Activated T-helper 1 cell treated with anti-CD3 and anti-CD28 coated beads, Interleukin-12 subunit alpha, Interleukin-12 subunit beta, Interleukin-2, Interleukin-4 antibody, amounts not matched to agents 30 ng/mL and 10 ng/mL and 1 ng/mL, durations not matched to agents 14 hours and 24 hours and 36 hours (primary cell): ENCODE data around the gene ZNF618. TPM values are rescaled to one million over a fixed set of nuclear protein-coding genes. Genes with fewer than 3 reads are reported as not detected.

Experiments
- DNase-seq: peaks from one replicate; pipeline ENCODE4 v3.0.0; 2021; ENCODE audit warnings: low spot score
- H3K27ac Mint-ChIP-seq: one replicate; pipeline ENCODE4 v1.8.0; 2021; ENCODE audit warnings: mild to moderate bottlenecking, mixed read lengths
- H3K27me3 Mint-ChIP-seq: one replicate; pipeline ENCODE4 v1.8.0; 2022; ENCODE audit warnings: mild to moderate bottlenecking, moderate library complexity, mixed read lengths; ENCODE audit not compliant: insufficient read depth
- H3K36me3 Mint-ChIP-seq: one replicate; pipeline ENCODE4 v1.8.0; 2021; ENCODE audit warnings: low read depth, mixed read lengths
- H3K4me1 Mint-ChIP-seq: one replicate; pipeline ENCODE4 v1.8.0; 2021; ENCODE audit warnings: low read depth, mixed read lengths
- H3K4me3 Mint-ChIP-seq: one replicate; pipeline ENCODE4 v1.8.0; 2021; ENCODE audit warnings: mild to moderate bottlenecking, moderate library complexity, mixed read lengths
- H3K9me3 Mint-ChIP-seq: one replicate; pipeline ENCODE4 v1.8.0; 2021; ENCODE audit warnings: mixed read lengths
- intact Hi-C: fragments of 100-400 bp; cut with micrococcal nuclease; formaldehyde crosslinking; loops from one replicate; pipeline ENCODE4 v1.15.1; 2024
- total RNA-seq: library from RNA; stranded (reverse); gene quantifications from 2 replicates; pipeline ENCODE4 v1.2.3, GENCODE V29; 2022

Gene ZNF618
- total RNA-seq, 1 donor from 2014 or later: 0.16 TPM

DNA sequence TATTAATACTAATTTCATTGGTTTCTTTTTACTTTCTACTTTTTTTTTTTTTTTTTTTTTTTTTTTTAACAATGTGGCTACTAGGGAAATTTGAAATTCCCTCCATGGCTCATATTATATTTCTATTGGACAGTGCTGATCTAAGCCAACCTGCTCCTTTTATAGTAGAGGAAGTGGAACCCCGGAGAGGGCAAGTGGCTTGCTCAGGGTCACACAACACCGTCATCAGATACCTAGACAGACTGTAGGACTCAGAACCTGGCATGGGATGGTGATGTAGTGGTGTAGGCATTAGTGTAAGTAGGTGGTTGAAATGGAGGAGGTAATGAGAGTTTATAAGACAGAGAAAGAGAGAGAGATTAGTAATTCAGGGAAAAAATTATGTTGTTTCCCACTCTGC is 10.8 kb downstream of the ZNF618 start:
- Mint-ChIP-seq H3K9me3 (peaks cover 10% of the 10 kb centered on the region), H3K4me1 (peaks cover 22% of the 10 kb centered on the region), H3K4me3 (no peak overlapping the region), H3K27me3 (peaks cover 8% of the 10 kb centered on the region), H3K36me3 (no peaks in the 10 kb centered on the region), H3K27ac (no peak overlapping the region)
- DNase-seq: no peak
- intact Hi-C loops: no loop called here

DNA sequence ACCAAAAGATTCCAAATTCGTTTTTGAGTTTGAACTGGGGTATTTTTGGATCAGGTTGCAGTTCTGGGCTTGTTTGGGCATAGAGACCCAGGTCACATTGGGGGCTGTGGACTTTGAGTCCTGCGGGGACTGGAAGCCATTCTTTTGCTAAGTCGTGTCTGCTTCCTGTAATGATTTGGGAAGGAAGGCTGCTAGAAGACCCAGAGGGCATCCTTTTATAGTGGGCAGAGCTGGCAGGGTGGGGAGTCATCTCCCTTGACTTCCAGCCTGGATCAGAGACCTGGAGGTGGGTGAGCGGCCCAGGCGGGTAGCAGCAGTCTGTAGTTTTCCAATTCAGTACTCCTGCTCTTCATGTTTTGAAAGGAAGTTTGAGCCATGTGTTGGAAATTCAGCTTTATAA is 11.3 kb downstream of the ZNF618 start:
- intact Hi-C loops: no loop called here
- Mint-ChIP-seq H3K9me3 (peaks cover 10% of the 10 kb centered on the region), H3K4me3 (no peak overlapping the region), H3K4me1 (peaks cover 22% of the 10 kb centered on the region), H3K27me3 (peaks cover 8% of the 10 kb centered on the region), H3K36me3 (no peaks in the 10 kb centered on the region), H3K27ac (no peak overlapping the region)
- DNase-seq: no peak

DNA sequence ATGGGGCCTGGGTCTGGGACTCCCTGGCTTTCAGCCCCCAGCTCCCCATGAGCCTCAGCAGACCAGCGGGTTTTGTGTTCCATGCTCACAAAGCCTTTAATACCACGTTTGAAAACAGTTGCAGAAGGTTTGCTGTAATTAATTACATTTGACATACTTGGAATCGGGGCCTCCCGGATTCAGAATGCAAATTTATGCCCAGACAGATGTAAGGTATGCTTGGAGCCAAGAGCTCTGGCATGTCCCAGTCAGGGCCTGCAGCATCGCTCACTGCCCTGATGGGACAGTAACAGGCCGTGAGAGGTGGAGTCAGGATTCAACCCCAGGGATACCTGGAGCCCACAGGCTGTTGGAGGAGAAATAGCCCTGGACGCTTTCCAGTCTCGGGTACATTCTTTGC is 12.2 kb downstream of the ZNF618 start:
- Mint-ChIP-seq H3K27me3 (peaks cover 4% of the 10 kb centered on the region), H3K36me3 (no peaks in the 10 kb centered on the region), H3K9me3 (peaks cover 10% of the 10 kb centered on the region), H3K27ac (no peak overlapping the region), H3K4me1 (peaks cover 22% of the 10 kb centered on the region), H3K4me3 (no peak overlapping the region)
- intact Hi-C loops: no loop called here
- no peak for DNase-seq

DNA sequence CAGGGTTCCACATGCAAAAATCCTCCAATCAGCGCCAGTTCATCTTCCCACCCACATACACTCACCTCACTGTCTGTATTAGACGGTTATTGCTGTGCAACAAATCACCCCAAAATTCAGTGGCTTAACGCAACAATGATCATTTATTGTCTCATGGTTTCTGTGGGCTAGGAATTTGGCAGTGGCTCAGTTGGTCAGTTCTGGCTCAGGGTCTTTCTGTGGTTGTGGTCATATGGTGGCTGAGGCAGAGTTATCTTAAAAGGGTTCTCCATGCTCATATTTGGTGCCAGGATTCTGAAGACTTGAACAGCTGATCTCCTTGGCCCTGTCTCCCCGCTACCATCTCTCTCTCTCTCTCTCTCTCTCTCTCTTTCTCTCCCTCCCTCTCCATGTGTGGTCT is 12.9 kb downstream of the ZNF618 start:
- no peak for DNase-seq
- Mint-ChIP-seq H3K36me3 (no peaks in the 10 kb centered on the region), H3K4me3 (no peak overlapping the region), H3K27ac (no peak overlapping the region), H3K27me3 (peaks cover 4% of the 10 kb centered on the region), H3K9me3 (peaks cover 10% of the 10 kb centered on the region), H3K4me1 (peaks cover 22% of the 10 kb centered on the region)
- intact Hi-C loops: no loop called here

DNA sequence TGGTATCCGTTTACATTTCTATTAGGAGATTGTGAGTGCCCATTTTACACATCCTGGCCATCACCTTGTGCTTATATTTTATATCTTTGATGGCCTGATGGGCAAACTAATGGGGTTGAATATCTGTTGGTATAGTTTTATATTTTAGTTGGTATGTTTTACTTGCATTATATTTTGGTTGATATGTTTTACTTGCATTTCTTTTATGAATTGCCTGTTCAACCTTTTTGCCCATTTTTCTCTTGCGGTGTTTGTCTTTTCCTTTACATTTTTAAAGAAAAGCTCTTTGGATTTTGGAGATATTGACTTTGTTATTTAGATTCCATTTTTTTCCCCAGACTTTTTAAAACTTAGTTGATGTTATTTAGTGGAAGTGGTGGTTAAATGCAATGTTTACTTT is 14.6 kb downstream of the ZNF618 start:
- intact Hi-C loops: no loop called here
- peaks cover 6% of the 10 kb centered on the region for H3K27me3 Mint-ChIP-seq
- peaks cover 17% of the 10 kb centered on the region for H3K4me1 Mint-ChIP-seq
- no peaks in the 10 kb centered on the region for H3K36me3 Mint-ChIP-seq
- no peak for DNase-seq
- H3K9me3 Mint-ChIP-seq: peaks cover 10% of the 10 kb centered on the region
- no peak overlapping the region for H3K4me3 Mint-ChIP-seq
- H3K27ac Mint-ChIP-seq: no peak overlapping the region

DNA sequence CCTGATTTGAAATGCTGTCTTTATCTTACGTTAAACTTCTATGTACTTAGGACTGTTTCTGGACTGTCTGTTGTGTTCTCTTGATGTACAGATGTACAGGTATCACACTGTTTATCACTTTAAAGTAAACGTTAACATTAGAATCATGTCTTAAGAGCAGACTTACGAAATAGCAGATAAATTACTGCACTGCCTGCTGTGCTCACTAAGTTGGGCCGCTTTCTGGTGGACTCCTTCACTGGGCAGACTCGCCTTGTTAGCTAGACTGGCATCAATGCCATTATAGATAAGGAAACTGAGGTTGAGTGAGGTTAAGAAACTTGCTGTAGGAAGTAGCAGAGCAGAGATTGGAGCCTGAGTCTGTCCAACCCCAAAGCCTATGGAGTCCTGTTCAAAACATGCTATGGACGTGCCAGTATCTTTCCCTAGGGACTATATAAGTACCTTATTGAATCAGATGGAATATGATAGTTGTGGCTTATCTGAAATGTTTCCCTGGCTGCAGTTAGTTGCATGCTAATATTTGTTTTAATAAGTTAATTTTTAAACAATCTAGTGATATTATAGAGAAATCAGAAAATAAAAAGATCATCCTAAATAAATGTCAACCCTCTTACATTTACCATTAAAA is 16.9 kb downstream of the ZNF618 start:
- no peaks in the 10 kb centered on the region for H3K4me1 Mint-ChIP-seq
- no peak overlapping the region for H3K27ac Mint-ChIP-seq
- no peaks in the 10 kb centered on the region for H3K36me3 Mint-ChIP-seq
- H3K27me3 Mint-ChIP-seq: peaks cover 11% of the 10 kb centered on the region
- peaks cover 10% of the 10 kb centered on the region for H3K9me3 Mint-ChIP-seq
- DNase-seq: no peak
- no peak overlapping the region for H3K4me3 Mint-ChIP-seq
- intact Hi-C loops: no loop called here

DNA sequence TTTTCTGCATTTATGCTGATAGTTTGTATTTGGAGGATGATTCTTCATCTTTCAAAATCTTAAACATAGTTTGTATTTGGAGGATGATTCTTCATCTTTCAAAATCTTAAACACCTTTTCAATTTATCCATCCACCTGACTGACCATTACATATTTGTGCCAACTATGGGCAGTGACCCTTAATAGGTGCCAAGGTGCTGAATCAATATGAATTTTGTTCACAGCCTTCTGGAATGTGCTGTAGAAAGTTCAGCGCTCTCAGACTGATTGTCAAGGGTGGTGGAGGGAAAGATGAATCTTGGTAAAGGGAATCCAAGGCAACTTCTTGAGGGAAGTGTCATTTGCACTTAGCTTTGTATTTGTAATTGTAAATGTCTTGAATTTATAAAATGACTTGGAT is 18.1 kb downstream of the ZNF618 start:
- no peak overlapping the region for H3K27ac Mint-ChIP-seq
- intact Hi-C loops: no loop called here
- peaks cover 10% of the 10 kb centered on the region for H3K9me3 Mint-ChIP-seq

DNA sequence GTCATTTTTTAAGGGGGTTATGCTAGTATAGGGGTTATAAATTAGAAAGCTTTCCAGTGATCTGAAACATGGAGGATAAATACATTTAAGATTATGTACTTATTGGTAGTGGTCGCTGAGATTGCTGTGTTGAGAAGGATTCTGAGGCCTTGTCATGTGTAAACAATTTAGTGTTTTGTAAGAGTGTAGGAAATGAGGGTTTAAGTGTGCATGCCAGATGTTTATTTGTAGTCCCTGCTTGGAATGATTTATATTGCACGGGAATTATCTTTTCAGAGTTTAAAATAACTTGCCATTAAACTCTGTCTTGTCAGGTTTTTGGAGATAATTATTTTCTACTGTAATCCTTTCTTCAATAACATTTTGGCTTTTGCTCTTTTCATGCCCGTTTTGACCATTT is 19.4 kb downstream of the ZNF618 start:
- Mint-ChIP-seq H3K9me3 (no peaks in the 10 kb centered on the region), H3K27me3 (peaks cover 11% of the 10 kb centered on the region), H3K27ac (no peak overlapping the region), H3K4me3 (no peak overlapping the region), H3K4me1 (no peaks in the 10 kb centered on the region), H3K36me3 (no peaks in the 10 kb centered on the region)
- DNase-seq: no peak
- intact Hi-C loops: no loop called here

More for the DNA sequence above, 18.1 kb downstream of the ZNF618 start:
- peaks cover 11% of the 10 kb centered on the region for H3K27me3 Mint-ChIP-seq
- no peak overlapping the region for H3K4me3 Mint-ChIP-seq
- no peak for DNase-seq
- H3K36me3 Mint-ChIP-seq: no peaks in the 10 kb centered on the region
- H3K4me1 Mint-ChIP-seq: no peaks in the 10 kb centered on the region

DNA sequence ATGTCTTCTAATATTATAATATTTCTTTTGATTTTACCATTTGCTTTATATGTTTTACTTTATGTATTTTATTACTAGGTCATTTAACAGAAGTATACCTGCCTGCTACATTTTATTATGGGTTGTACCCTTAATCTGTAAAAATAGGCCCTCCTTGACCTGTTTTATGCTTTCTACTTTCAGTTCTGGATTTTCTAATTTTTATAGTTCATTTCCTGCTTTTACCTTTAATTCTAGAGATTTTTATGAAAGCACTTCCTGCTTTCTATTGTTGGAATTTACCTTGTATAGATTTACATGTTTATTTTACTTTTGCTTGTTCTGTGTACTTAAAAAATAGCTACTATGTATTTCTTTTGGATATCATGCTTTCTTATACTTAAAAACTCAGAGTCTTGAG is 20.6 kb downstream of the ZNF618 start:
- no peak for DNase-seq
- Mint-ChIP-seq H3K4me3 (no peak overlapping the region), H3K4me1 (no peaks in the 10 kb centered on the region), H3K9me3 (no peaks in the 10 kb centered on the region), H3K27me3 (peaks cover 11% of the 10 kb centered on the region), H3K27ac (no peak overlapping the region), H3K36me3 (no peaks in the 10 kb centered on the region)
- intact Hi-C loops: no loop called here

DNA sequence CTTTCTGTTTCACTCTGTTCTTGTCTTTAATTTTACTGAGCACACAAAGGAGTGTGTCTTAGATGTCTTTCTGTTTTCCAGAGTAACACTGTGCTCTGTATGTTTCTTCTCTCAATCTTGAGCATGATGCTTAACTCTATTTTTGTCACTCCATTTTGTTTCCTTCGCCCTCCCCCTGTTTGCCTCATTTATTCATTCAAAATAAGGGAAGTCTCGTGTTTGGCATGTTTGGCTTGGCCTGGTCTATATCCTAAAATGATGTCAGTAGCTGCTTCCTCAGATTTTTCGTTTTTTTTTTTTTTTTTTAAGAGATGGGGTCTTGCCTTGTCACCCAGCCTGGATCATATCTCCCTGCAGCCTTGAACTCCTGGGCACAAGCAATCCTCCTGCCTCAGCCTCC is 22.0 kb downstream of the ZNF618 start:
- Mint-ChIP-seq H3K27me3 (peaks cover 7% of the 10 kb centered on the region), H3K9me3 (no peaks in the 10 kb centered on the region), H3K27ac (no peak overlapping the region), H3K4me3 (no peak overlapping the region), H3K36me3 (no peaks in the 10 kb centered on the region), H3K4me1 (no peaks in the 10 kb centered on the region)
- no peak for DNase-seq
- intact Hi-C loops: no loop called here

DNA sequence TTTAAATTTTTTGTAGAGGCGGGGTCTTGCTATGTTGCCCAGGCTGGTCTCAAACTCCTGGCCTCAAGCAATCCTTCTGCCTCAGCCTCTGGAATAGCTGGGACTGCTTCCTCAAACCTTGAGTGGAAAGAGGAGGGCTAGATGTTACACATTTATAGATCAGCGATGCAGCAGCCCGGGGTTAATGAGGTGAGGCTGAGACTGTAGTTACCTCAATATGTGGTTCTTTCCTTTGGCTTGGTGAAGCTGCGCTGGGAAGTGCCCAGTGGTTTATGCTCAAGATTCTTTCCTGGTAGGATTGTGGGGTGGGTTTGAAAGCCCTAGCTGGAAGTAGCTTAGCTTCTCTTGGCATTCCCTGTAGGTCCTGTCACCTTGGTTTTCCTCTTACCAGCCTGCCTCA is 22.5 kb downstream of the ZNF618 start:
- H3K27ac Mint-ChIP-seq: no peak overlapping the region
- intact Hi-C loops: no loop called here
- H3K9me3 Mint-ChIP-seq: no peaks in the 10 kb centered on the region
- H3K36me3 Mint-ChIP-seq: no peaks in the 10 kb centered on the region
- peaks cover 8% of the 10 kb centered on the region for H3K27me3 Mint-ChIP-seq
- DNase-seq: no peak
- no peaks in the 10 kb centered on the region for H3K4me1 Mint-ChIP-seq
- no peak overlapping the region for H3K4me3 Mint-ChIP-seq

DNA sequence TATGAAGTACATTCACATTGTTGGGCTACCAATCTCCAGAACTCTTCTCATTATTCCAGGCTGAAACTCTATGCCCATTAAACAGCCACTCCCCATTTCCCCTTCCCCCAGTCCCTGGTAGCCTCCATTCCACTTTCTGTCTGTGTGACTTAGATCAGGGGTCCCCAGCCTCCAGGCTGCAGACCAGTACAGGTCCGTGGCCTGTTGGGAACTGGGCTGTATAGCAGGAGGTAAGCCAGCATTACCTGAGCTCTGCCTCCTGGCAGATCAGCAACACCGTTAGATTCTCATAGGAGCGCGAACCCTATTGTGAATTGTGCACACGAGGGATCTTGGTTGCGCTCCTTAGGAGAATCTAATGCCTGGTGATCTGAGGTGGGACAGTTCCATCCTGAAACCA is 23.1 kb downstream of the ZNF618 start:
- Mint-ChIP-seq H3K27ac (no peak overlapping the region), H3K4me1 (no peaks in the 10 kb centered on the region), H3K9me3 (no peaks in the 10 kb centered on the region), H3K4me3 (no peak overlapping the region), H3K36me3 (no peaks in the 10 kb centered on the region), H3K27me3 (peaks cover 14% of the 10 kb centered on the region)
- DNase-seq: no peak
- intact Hi-C loops: no loop called here

DNA sequence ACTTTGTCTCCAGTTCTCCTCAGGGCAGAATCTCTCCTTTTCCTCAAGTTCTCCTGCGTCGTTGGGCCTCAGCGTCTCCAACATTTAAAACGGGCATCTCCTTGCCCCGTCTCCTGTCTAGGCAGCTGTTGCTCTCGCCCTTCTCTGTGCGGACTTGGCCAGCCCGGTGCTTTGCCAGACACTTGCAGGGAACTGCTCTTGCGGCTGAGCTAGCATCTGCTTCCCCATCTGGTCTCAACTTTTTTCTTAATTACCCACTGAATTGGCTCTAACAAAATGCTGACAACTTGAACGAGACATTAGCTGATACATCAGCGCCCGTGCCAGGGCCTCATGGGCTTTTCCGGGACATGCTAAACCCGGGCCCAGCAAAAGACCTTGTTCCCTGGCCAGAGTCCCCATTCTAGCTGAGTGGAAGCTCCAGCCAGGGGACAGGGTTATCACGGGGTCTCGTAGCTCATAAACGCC is 25.1 kb downstream of the ZNF618 start:
- H3K36me3 Mint-ChIP-seq: no peaks in the 10 kb centered on the region
- H3K27ac Mint-ChIP-seq: no peak overlapping the region
- H3K9me3 Mint-ChIP-seq: no peaks in the 10 kb centered on the region
- no peaks in the 10 kb centered on the region for H3K4me1 Mint-ChIP-seq
- DNase-seq: no peak
- intact Hi-C loops: no loop called here
- H3K27me3 Mint-ChIP-seq: peaks cover 13% of the 10 kb centered on the region
- no peak overlapping the region for H3K4me3 Mint-ChIP-seq

DNA sequence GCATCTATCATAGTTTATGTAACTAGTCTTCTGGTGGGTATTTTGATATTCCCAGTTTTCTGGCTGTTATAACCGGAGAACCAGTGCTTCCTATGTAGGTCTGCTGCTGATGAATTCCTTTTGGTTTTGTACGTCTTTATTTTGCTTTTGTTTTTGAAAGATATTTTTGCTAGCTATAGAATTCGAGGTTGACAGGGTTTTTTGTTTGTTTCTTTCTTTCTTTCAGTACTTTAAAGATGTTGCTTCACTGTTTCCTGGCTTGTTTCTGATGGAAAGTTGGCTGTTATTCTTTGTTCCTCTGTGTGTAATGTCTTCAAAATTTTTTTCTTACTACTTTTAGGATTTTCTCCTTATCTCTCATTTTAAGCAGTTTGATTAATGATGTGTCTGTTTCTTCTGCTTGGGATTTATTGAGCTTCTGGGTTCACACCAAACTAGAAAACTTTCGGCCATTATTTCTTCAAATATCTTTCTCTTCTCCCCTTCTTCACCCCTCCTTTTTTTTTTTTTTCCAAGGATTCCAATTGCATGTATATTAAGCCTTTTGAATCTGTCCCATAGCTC is 27.5 kb downstream of the ZNF618 start:
- H3K27me3 Mint-ChIP-seq: peaks cover 8% of the 10 kb centered on the region
- no peak for DNase-seq
- intact Hi-C loops: no loop called here

More for the DNA sequence above, 27.5 kb downstream of the ZNF618 start:
- H3K36me3 Mint-ChIP-seq: no peaks in the 10 kb centered on the region
- H3K27ac Mint-ChIP-seq: no peak overlapping the region
- H3K9me3 Mint-ChIP-seq: no peaks in the 10 kb centered on the region
- no peak overlapping the region for H3K4me3 Mint-ChIP-seq
- no peaks in the 10 kb centered on the region for H3K4me1 Mint-ChIP-seq
